Melanocyte of skin (primary cell): ENCODE results near the gene POMZP3. TPM values are rescaled to one million over a fixed set of nuclear protein-coding genes. Genes with fewer than 3 reads are reported as not detected.

Experiments used
- total RNA-seq, 2 donors: library from RNA; depleted of rRNA; stranded (reverse); fragments of >200 nt; gene quantifications; 2 replicates each; pipeline ENCODE4 v1.2.3, GENCODE V29; 2012

The POMZP3 gene
- total RNA-seq = 1 to 10 TPM; 6.9 to 7.3 TPM

GRCh38 chr7:76626989-76627642 lies at the start of gene POMZP3:
TSS of gene POMZP3 (minus strand) at chr7:76627279. CDS start at chr7:76626064, 1,215 bp downstream.

Other genes with a start within 250 kb of the POMZP3 start
- gene SSC4D, start 217.6 kb downstream of the POMZP3 start, total RNA-seq = under 1 TPM; 0.33 to 0.69 TPM
- 1 to 10 TPM; 1.3 to 2.8 TPM for gene ZP3, start 202.3 kb downstream of the POMZP3 start, total RNA-seq
- 10 to 100 TPM in 1 of 2 donors, 1 to 10 TPM in 1; 9.6 to 10.7 TPM for gene DTX2, start 165.6 kb downstream of the POMZP3 start, total RNA-seq
- not detected for gene UPK3B, start 116.7 kb downstream of the POMZP3 start, total RNA-seq
- not detected for gene SPDYE16, start 84.0 kb downstream of the POMZP3 start, total RNA-seq